Gastroesophageal sphincter (tissue), 4 donors: ENCODE measurements around the gene ARAP3. TPM values are rescaled to one million over a fixed set of nuclear protein-coding genes. Genes with fewer than 3 reads are reported as not detected.

Experiments used
- ATAC-seq: fragments of 150-250 bp; one replicate; pipeline ENCODE4 v1.9.1; 2016; ENCODE audit warnings: mild to moderate bottlenecking, moderate library complexity
- H3K27ac ChIP-seq, 4 donors: fragments of 200-600 bp; sonication (generic) in 3 of 4; 1 replicate in 3 of 4; 2 replicates in 1 of 4; pipeline ENCODE4 v1.5.1; 2016 to 2019
- H3K27me3 ChIP-seq: fragments of 200-600 bp; sonication (generic); one replicate; pipeline ENCODE4 v1.5.1; 2019
- H3K36me3 ChIP-seq, 2 donors: fragments of 200-600 bp; sonication (generic); one replicate each; pipeline ENCODE4 v1.5.1; 2019; ENCODE audit warnings: control low read depth in 1 of 2
- H3K4me1 ChIP-seq, 3 donors: fragments of 200-600 bp; sonication (generic); 1 replicate in 2 of 3; 2 replicates in 1 of 3; pipeline ENCODE4 v1.5.1; 2016 to 2019; ENCODE audit warnings: control low read depth in 2 of 3
- H3K4me3 ChIP-seq, 2 donors: fragments of 200-600 bp; sonication (generic); one replicate each; pipeline ENCODE4 v1.5.1; 2019; ENCODE audit warnings: mild to moderate bottlenecking in 1 of 2, moderate library complexity in 1 of 2
- H3K9me3 ChIP-seq, 3 donors: fragments of 200-600 bp; sonication (generic); one replicate each; pipeline ENCODE4 v1.5.1; 2017 to 2019; ENCODE audit warnings: control low read depth in 2 of 3
- CTCF ChIP-seq, 4 experiments: fragments of 200-600 bp in 2 of 4; fragments of 450-650 bp in 2 of 4; sonication (generic) in 1 of 4; IDR thresholded peaks; one replicate each; pipeline ENCODE4 v1.5.1; 2017 to 2019; ENCODE audit warnings: antibody characterized with exemption in 4 of 4, mild to moderate bottlenecking in 2 of 4, moderate library complexity in 2 of 4
- EP300 ChIP-seq: sonication (generic); formaldehyde crosslinking; IDR thresholded peaks from one replicate; pipeline ENCODE4 v1.6.1; 2017; ENCODE audit warnings: antibody characterized with exemption, mild to moderate bottlenecking
- POLR2A ChIP-seq, 2 donors: fragments of 450-650 bp; IDR thresholded peaks; one replicate each; pipeline ENCODE4 v1.6.1; 2017; ENCODE audit warnings: antibody characterized with exemption in 2 of 2, mild to moderate bottlenecking in 2 of 2, moderate library complexity in 1 of 2
- POLR2AphosphoS5 ChIP-seq: sonication (generic); formaldehyde crosslinking; IDR thresholded peaks from one replicate; pipeline ENCODE4 v1.6.1; 2017; ENCODE audit warnings: antibody characterized with exemption
- WGBS, 2 donors: methylation state at CpG; one replicate each; pipeline ENCODE4 v1.1.5; 2018; ENCODE audit warnings: low coverage in 1 of 2; 5-methylcytosine and 5-hydroxymethylcytosine counted together
- total RNA-seq, 4 donors: library from RNA; depleted of rRNA; stranded (reverse); fragments of >200 nt; gene quantifications; one replicate each; pipeline ENCODE4 v1.1.0, GENCODE V29; 2016

ARAP3 gene
- total RNA-seq, 4 donors from 2014 or later: 5.3 to 7.2 (median 6.2) TPM

- ATAC-seq: no peak
- TF ChIP-seq POLR2A (IDR thresholded peaks at IDR 0.05): no peak
- no peak for TF ChIP-seq EP300
- no peak for TF ChIP-seq CTCF (IDR thresholded peaks at IDR 0.05)
- TF ChIP-seq POLR2AphosphoS5: no peak
- Histone ChIP-seq H3K36me3 (peaks cover 0 to 18% of the 10 kb centered on the region in 2 donors), H3K4me1 (peaks cover 0 to 7% (median 0%) of the 10 kb centered on the region in 3 donors), H3K4me3 (no peak overlapping the region), H3K27me3 (no peaks in the 10 kb centered on the region), H3K27ac (no peak overlapping the region), H3K9me3 (no peaks in the 10 kb centered on the region)
- WGBS, 2 donors: 81 to 88% methylated on average over 6 to 15 of the region's 18 CpGs
Observed at GRCh38 chr5:141665995-141666940, 15.8 kb downstream of the ARAP3 start.

GRCh38 chr5:141664733-141665461, 17.1 kb downstream of the ARAP3 start:
- Histone ChIP-seq H3K27me3 (no peaks in the 10 kb centered on the region), H3K4me1 (peaks cover 0 to 7% (median 0%) of the 10 kb centered on the region in 3 donors), H3K36me3 (peaks cover 0 to 11% of the 10 kb centered on the region in 2 donors), H3K27ac (no peak overlapping the region), H3K9me3 (no peaks in the 10 kb centered on the region), H3K4me3 (no peak overlapping the region)
- peak; percentile 76 for ATAC-seq
- TF ChIP-seq CTCF (IDR thresholded peaks at IDR 0.05) (peak in 3 of 4 experiments; percentile 76 to 90 (median 77)), POLR2A (IDR thresholded peaks at IDR 0.05) (no peak)
- 46 to 80% methylated on average over 1 to 3 of the region's 13 CpGs for WGBS, 2 donors

- no peaks in the 10 kb centered on the region for H3K27me3 ChIP-seq
- H3K9me3 ChIP-seq: no peaks in the 10 kb centered on the region
- peaks cover 0 to 24% of the 10 kb centered on the region in 2 donors for H3K36me3 ChIP-seq
- no peak for ATAC-seq
- TF ChIP-seq EP300 (no peak), CTCF (IDR thresholded peaks at IDR 0.05) (no peak), POLR2A (IDR thresholded peaks at IDR 0.05) (no peak), POLR2AphosphoS5 (no peak)
- H3K4me1 ChIP-seq: peaks cover 0 to 7% (median 0%) of the 10 kb centered on the region in 3 donors
- no peak overlapping the region for H3K27ac ChIP-seq
- no peak overlapping the region for H3K4me3 ChIP-seq
- 82 to 91% methylated on average over 3 to 5 of the region's 8 CpGs for WGBS, 2 donors
Observed at GRCh38 chr5:141663506-141663905, 18.5 kb downstream of the ARAP3 start.

- Histone ChIP-seq H3K36me3 (peaks cover 0 to 31% of the 10 kb centered on the region in 2 donors), H3K4me1 (peaks cover 0 to 7% (median 0%) of the 10 kb centered on the region in 3 donors), H3K27ac (no peak overlapping the region), H3K4me3 (no peak overlapping the region), H3K27me3 (no peaks in the 10 kb centered on the region), H3K9me3 (no peaks in the 10 kb centered on the region)
- TF ChIP-seq EP300 (no peak), POLR2A (IDR thresholded peaks at IDR 0.05) (no peak), POLR2AphosphoS5 (no peak), CTCF (IDR thresholded peaks at IDR 0.05) (no peak)
- ATAC-seq: no peak
- 85% methylated on average over 2 of the region's 17 CpGs; no CpG with 5 or more reads in 1 of the 2 donors for WGBS, 2 donors
Observed at GRCh38 chr5:141662028-141662427, 20.0 kb downstream of the ARAP3 start.
